Mesendoderm (in vitro differentiated cells): Measurements from ENCODE around the gene RRM1.
"Not testable (repeated sequence)": the region's sequence is repeated elsewhere in the genome, so short reads cannot be mapped to it uniquely, and the experiment has no call there.

ENCODE experiments used
- DNase-seq: peaks from one replicate; pipeline ENCODE4 v3.0.0; 2013
- H2AK5ac ChIP-seq: 2 replicates; pipeline ENCODE4 v1.6.1; 2013; ENCODE audit warnings: low read length, inconsistent platforms
- H2BK120ac ChIP-seq: 2 replicates; pipeline ENCODE4 v1.6.1; 2013; ENCODE audit warnings: low read depth, mild to moderate bottlenecking, low read length, moderate library complexity, mixed read lengths
- H2BK15ac ChIP-seq: replicated peaks from 2 replicates; pipeline ENCODE4 v1.6.1; 2013; ENCODE audit warnings: low read depth, mild to moderate bottlenecking, moderate library complexity
- H2BK5ac ChIP-seq: 2 replicates; pipeline ENCODE4 v1.6.1; 2013; ENCODE audit warnings: low read length, inconsistent platforms
- H3K18ac ChIP-seq: 2 replicates; pipeline ENCODE4 v1.6.1; 2013; ENCODE audit warnings: mild to moderate bottlenecking, low read length, mixed read lengths
- H3K23ac ChIP-seq: one replicate; pipeline ENCODE4 v1.6.1; 2013; ENCODE audit warnings: low read length
- H3K27ac ChIP-seq: 2 replicates; pipeline ENCODE4 v1.5.1; 2013; ENCODE audit warnings: low read depth, mild to moderate bottlenecking, inconsistent platforms, low read length, moderate library complexity
- H3K27me3 ChIP-seq: 2 replicates; pipeline ENCODE4 v1.6.1; 2013; ENCODE audit warnings: low read length, control low read depth, mild to moderate bottlenecking, inconsistent platforms; ENCODE audit not compliant: insufficient read depth, poor library complexity
- H3K36me3 ChIP-seq: 2 replicates; pipeline ENCODE4 v1.6.1; 2013; ENCODE audit warnings: low read length, inconsistent platforms; ENCODE audit not compliant: control insufficient read depth, insufficient read depth
- H3K4ac ChIP-seq: one replicate; pipeline ENCODE4 v1.6.1; 2013; ENCODE audit warnings: low read depth, mild to moderate bottlenecking, low read length, moderate library complexity
- H3K4me1 ChIP-seq: 2 replicates; pipeline ENCODE4 v1.6.1; 2013; ENCODE audit warnings: low read depth, low read length, inconsistent platforms; ENCODE audit not compliant: control insufficient read depth
- H3K4me2 ChIP-seq: 2 replicates; pipeline ENCODE4 v1.6.1; 2013; ENCODE audit warnings: low read length
- H3K4me3 ChIP-seq: 2 replicates; pipeline ENCODE4 v1.5.1; 2013; ENCODE audit warnings: mild to moderate bottlenecking, low read length
- H3K56ac ChIP-seq: one replicate; pipeline ENCODE4 v1.6.1; 2013; ENCODE audit warnings: low read length
- H3K79me1 ChIP-seq: 2 replicates; pipeline ENCODE4 v1.6.1; 2013; ENCODE audit warnings: low read length, inconsistent platforms
- H3K79me2 ChIP-seq: 2 replicates; pipeline ENCODE4 v1.6.1; 2013; ENCODE audit warnings: mild to moderate bottlenecking, low read length; ENCODE audit not compliant: control insufficient read depth, insufficient read depth
- H3K9ac ChIP-seq: 2 replicates; pipeline ENCODE4 v1.6.1; 2013; ENCODE audit warnings: low read length, inconsistent platforms
- H4K5ac ChIP-seq: one replicate; pipeline ENCODE4 v1.6.1; 2013; ENCODE audit warnings: low read length
- H4K8ac ChIP-seq: one replicate; pipeline ENCODE4 v1.6.1; 2013; ENCODE audit warnings: low read depth, mild to moderate bottlenecking, control low read depth, low read length, moderate library complexity
- WGBS: extraction: QIAGEN DNeasy Blood & Tissue Kit; methylation state at CpG from one replicate; pipeline ENCODE4 v1.1.7; 2013; ENCODE audit warnings: low lambda C conversion rate, missing lambda C conversion rate; ENCODE audit not compliant: insufficient coverage; ENCODE audit errors: extremely low coverage; 5-methylcytosine and 5-hydroxymethylcytosine counted together

The RRM1 gene

GRCh38 chr11:4125141-4125540 is 30.5 kb downstream of the RRM1 start:
- no peak overlapping the region for H3K4ac ChIP-seq
- H3K4me3 ChIP-seq: no peak overlapping the region
- no peak overlapping the region for H3K18ac ChIP-seq
- H3K56ac ChIP-seq: no peak overlapping the region
- no peak overlapping the region for H3K4me2 ChIP-seq
- no peaks in the 10 kb centered on the region for H3K79me2 ChIP-seq
- no peaks in the 10 kb centered on the region for H3K27me3 ChIP-seq
- DNase-seq: no peak
- no CpG with 5 or more reads among the region's 6 CpGs for WGBS
- no peak overlapping the region for H2BK5ac ChIP-seq
- H3K36me3 ChIP-seq: peaks cover 4% of the 10 kb centered on the region
- H3K9ac ChIP-seq: no peak overlapping the region
- H2BK15ac ChIP-seq: no peak overlapping the region
- H2BK120ac ChIP-seq: no peak overlapping the region
- H3K23ac ChIP-seq: no peak overlapping the region
- no peak overlapping the region for H2AK5ac ChIP-seq
- H4K8ac ChIP-seq: no peak overlapping the region
- no peak overlapping the region for H4K5ac ChIP-seq
- no peaks in the 10 kb centered on the region for H3K79me1 ChIP-seq
- H3K27ac ChIP-seq: no peak overlapping the region
- no peaks in the 10 kb centered on the region for H3K4me1 ChIP-seq

- no peaks in the 10 kb centered on the region for H3K4me1 ChIP-seq
- H4K5ac ChIP-seq: no peak overlapping the region
- H3K79me2 ChIP-seq: no peaks in the 10 kb centered on the region
- H2BK5ac ChIP-seq: no peak overlapping the region
- no peak overlapping the region for H3K4me3 ChIP-seq
- peaks cover 2% of the 10 kb centered on the region for H3K36me3 ChIP-seq
- H2BK15ac ChIP-seq: no peak overlapping the region
- H3K56ac ChIP-seq: no peak overlapping the region
- H3K18ac ChIP-seq: no peak overlapping the region
- H3K4me2 ChIP-seq: no peak overlapping the region
- H2AK5ac ChIP-seq: no peak overlapping the region
- WGBS: no CpG with 5 or more reads among the region's 1 CpG
- no peaks in the 10 kb centered on the region for H3K27me3 ChIP-seq
- H3K79me1 ChIP-seq: no peaks in the 10 kb centered on the region
- H3K4ac ChIP-seq: no peak overlapping the region
- H3K23ac ChIP-seq: no peak overlapping the region
- no peak overlapping the region for H3K9ac ChIP-seq
- no peak for DNase-seq
- H4K8ac ChIP-seq: no peak overlapping the region
- H2BK120ac ChIP-seq: no peak overlapping the region
- H3K27ac ChIP-seq: no peak overlapping the region
Observed at GRCh38 chr11:4127357-4127756, 32.8 kb downstream of the RRM1 start.

DNA sequence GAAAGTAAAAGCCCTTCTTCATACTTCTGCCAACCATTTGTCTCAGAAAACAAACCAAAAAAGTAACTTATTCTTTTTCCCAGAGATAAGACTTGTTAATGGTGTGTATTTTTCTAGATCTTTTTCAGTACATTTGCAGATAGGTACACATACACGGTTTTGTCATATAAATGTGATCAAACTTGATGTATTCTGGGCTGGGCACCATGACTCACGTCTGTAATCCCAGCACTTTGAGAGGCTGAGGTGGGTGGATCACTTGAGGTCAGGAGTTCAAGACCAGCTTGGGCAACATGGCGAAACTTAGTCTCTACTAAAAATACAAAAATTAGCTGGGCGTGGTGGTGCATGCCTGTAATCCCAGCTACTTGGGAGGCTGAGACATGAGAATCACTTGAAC is 35.6 kb downstream of the RRM1 start:
- H3K18ac ChIP-seq, H2BK5ac ChIP-seq, H3K4me1 ChIP-seq, H3K36me3 ChIP-seq, H3K27me3 ChIP-seq, H3K79me2 ChIP-seq, DNase-seq, H3K4ac ChIP-seq, H2BK15ac ChIP-seq, H3K23ac ChIP-seq, H4K5ac ChIP-seq, H3K4me2 ChIP-seq, H2AK5ac ChIP-seq, H3K79me1 ChIP-seq, H2BK120ac ChIP-seq, H3K4me3 ChIP-seq, H4K8ac ChIP-seq, H3K56ac ChIP-seq, H3K27ac ChIP-seq, H3K9ac ChIP-seq: not testable (repeated sequence)
- WGBS: no CpG with 5 or more reads among the region's 4 CpGs

DNA sequence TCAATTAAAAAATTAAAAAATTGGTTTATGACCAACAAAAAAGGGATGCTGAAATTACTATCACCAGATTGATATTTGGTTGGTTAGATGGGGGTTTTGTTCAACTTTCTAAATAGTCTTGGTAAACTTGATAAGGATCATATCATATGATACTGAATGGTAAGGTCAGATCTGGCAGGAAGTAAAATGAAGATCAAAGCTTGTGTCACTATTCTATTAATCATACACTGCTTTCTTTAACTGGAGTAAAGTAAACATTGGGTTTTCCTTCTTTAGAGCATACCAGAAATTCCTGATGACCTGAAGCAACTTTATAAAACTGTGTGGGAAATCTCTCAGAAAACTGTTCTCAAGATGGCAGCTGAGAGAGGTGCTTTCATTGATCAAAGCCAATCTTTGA is 40.2 kb downstream of the RRM1 start:
- no peak overlapping the region for H3K4me2 ChIP-seq
- H3K4me3 ChIP-seq: no peak overlapping the region
- no peaks in the 10 kb centered on the region for H3K79me1 ChIP-seq
- H4K5ac ChIP-seq: no peak overlapping the region
- H3K23ac ChIP-seq: no peak overlapping the region
- no peak overlapping the region for H2BK5ac ChIP-seq
- H3K36me3 ChIP-seq: peaks cover 3% of the 10 kb centered on the region
- no peak overlapping the region for H3K27ac ChIP-seq
- H3K4me1 ChIP-seq: no peaks in the 10 kb centered on the region
- no peak overlapping the region for H3K9ac ChIP-seq
- H2BK15ac ChIP-seq: no peak overlapping the region
- no peaks in the 10 kb centered on the region for H3K79me2 ChIP-seq
- no peak overlapping the region for H3K18ac ChIP-seq
- H2BK120ac ChIP-seq: no peak overlapping the region
- no peak overlapping the region for H2AK5ac ChIP-seq
- DNase-seq: no peak
- no peak overlapping the region for H3K56ac ChIP-seq
- no peak overlapping the region for H4K8ac ChIP-seq
- H3K4ac ChIP-seq: no peak overlapping the region
- H3K27me3 ChIP-seq: no peaks in the 10 kb centered on the region

- Histone ChIP-seq H3K79me2 (no peaks in the 10 kb centered on the region), H3K4me1 (no peaks in the 10 kb centered on the region), H3K4ac (no peak overlapping the region), H4K5ac (no peak overlapping the region), H4K8ac (no peak overlapping the region), H3K27ac (no peak overlapping the region), H3K18ac (no peak overlapping the region), H2AK5ac (no peak overlapping the region), H3K36me3 (peaks cover 3% of the 10 kb centered on the region), H2BK5ac (no peak overlapping the region), H2BK120ac (no peak overlapping the region), H3K23ac (no peak overlapping the region), H3K4me3 (no peak overlapping the region), H3K4me2 (no peak overlapping the region), H2BK15ac (no peak overlapping the region), H3K79me1 (no peaks in the 10 kb centered on the region), H3K56ac (no peak overlapping the region), H3K27me3 (no peaks in the 10 kb centered on the region), H3K9ac (no peak overlapping the region)
- WGBS: no CpG with 5 or more reads among the region's 1 CpG
- DNase-seq: no peak
Observed at GRCh38 chr11:4138497-4138896, 43.9 kb downstream of the RRM1 start.

DNA sequence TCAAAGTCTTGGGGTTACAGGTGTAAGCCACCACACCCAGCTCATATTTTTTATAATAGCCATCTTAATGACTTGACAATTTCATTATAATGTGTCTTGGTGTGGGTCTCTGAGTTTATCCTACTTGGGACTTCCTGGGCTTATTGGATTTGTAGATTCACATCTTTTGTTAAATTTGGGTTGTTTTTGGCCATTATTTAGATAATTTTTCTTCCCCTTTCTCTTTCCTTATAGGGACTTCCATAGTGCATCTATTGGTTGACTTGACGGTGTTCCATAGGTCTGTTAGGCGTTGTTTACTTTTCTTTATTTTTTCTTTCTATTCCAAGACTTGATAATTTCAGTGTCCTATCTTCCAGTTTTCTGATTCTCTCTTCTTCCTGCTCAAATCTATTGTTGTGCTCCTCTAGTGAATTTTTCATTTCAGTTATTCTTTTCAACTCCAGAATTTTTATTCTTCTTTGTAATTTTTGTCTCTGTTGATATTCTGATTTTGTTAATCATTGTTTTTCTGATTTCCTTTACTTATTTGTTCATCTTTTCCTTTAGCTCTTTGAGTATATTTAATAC is 45.6 kb downstream of the RRM1 start:
- H2BK5ac ChIP-seq: no peak overlapping the region
- peaks cover 3% of the 10 kb centered on the region for H3K36me3 ChIP-seq
- WGBS: no CpG with 5 or more reads among the region's 2 CpGs

More for the DNA sequence above, 45.6 kb downstream of the RRM1 start:
- no peak overlapping the region for H4K5ac ChIP-seq
- H3K27me3 ChIP-seq: no peaks in the 10 kb centered on the region
- H3K4me1 ChIP-seq: no peaks in the 10 kb centered on the region
- no peak overlapping the region for H3K18ac ChIP-seq
- DNase-seq: no peak
- no peak overlapping the region for H2AK5ac ChIP-seq
- no peak overlapping the region for H3K4ac ChIP-seq
- H2BK15ac ChIP-seq: no peak overlapping the region
- H3K9ac ChIP-seq: no peak overlapping the region
- H2BK120ac ChIP-seq: no peak overlapping the region
- H3K4me3 ChIP-seq: no peak overlapping the region
- H3K56ac ChIP-seq: no peak overlapping the region
- no peak overlapping the region for H3K27ac ChIP-seq
- no peaks in the 10 kb centered on the region for H3K79me1 ChIP-seq
- H3K4me2 ChIP-seq: no peak overlapping the region
- H4K8ac ChIP-seq: no peak overlapping the region
- no peak overlapping the region for H3K23ac ChIP-seq
- H3K79me2 ChIP-seq: no peaks in the 10 kb centered on the region
